RPMI7951 (cell line): ENCODE measurements around the gene ARHGAP10. TPM values are rescaled to one million over a fixed set of nuclear protein-coding genes. Genes with fewer than 3 reads are reported as not detected.
A peak's percentile ranks its signal among the peaks of the same experiment; 100 is the strongest.
"Not testable (repeated sequence)": the region's sequence is repeated elsewhere in the genome, so short reads cannot be mapped to it uniquely, and the experiment has no call there.

ENCODE experiments used
- DNase-seq: peaks from one replicate; pipeline ENCODE4 v3.0.0-alpha.2; 2012; ENCODE audit warnings: low read depth
- total RNA-seq: library from RNA; depleted of rRNA; stranded (reverse); fragments of >200 nt; shearing (Covaris generic); gene quantifications from 2 replicates; pipeline ENCODE4 v1.2.3, GENCODE V29; 2014

ARHGAP10 gene
- total RNA-seq, 1 experiment from 2014 or later = 16.9 TPM

DNA sequence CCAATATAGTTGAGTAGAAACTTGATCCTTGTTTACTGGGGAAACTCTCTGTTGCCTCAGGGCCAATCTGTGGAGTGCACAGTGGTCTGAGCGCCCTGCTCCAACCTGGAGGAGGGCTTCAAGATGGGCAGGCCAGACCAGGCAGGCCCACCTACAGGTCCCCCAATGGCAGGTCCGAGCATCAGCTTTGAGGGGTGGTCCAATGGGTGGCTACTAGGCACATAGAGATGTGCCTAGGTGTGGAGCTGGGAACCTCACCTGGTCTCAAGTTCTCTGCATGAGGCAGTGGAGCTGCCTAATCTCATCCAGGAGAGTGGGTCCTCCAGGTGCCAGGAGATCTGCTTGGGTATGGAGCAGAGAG, 252.9 kb downstream of the ARHGAP10 start:
- DNase-seq = no peak

GRCh38 chr4:147985376-147985775, 253.5 kb downstream of the ARHGAP10 start:
- DNase-seq = no peak

DNA sequence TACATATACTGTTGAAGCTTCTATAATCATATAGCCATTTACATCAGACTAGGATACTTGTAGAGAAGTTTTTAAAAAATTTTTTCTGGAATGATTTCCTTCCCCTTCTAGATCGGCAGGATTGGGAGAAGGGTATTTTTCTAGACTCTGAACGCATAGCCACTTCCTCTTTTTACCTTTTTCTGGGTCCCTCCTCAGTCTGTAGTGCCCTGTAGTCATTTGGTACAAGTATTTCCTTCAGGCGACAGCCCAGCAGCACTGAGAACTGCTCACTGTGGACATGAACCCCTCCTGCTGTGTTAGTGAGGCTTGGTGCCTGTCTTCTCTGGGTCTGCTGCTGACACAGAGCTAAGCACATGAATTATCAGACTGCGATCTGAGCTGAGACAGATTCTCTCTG, 255.4 kb downstream of the ARHGAP10 start:
- no peak for DNase-seq

GRCh38 chr4:147991543-147992283, 259.8 kb downstream of the ARHGAP10 start:
- peak; percentile 21 for DNase-seq

GRCh38 chr4:147994076-147994475, 262.2 kb downstream of the ARHGAP10 start:
- peak; percentile 40 for DNase-seq

DNA sequence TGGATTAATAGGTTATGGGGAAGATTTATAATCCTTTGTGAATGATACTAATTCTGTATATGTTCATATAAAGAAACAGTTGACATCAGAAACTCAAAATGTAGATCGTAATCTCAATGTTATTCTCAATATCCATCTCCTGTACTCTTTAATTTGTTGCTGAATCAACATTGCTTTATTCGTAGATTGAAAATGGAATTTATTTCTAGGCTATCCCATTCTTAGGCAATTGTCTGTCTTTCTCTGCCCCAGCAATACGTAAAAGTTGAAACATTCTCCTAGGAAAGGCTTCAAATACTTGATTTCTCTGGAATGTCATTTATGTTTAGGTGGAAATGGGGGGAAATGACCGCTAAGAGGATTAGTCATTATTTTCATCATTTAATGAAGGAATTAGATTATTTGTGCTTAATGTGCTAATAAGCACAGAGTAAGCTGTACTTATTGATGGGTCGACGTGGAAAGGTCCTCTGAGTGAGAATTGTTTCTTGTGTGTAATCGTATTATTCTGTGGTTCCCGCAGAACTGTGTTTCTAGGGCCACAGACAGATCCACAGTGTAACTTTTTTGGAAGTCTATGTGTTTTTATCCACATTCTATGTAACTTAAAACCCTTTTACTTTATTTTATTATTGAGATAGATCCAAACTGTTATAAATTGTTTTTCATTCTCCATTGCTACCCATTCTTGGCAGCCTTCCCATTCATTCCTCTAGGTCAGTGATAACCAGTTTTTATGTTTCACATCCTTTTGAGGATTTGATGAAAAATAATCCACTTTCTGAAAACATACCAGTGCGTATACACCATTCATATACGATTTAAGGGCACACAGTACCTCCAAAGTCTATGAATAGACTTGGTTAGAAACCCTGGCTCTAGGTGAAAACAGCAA, 262.9 kb downstream of the ARHGAP10 start:
- no peak for DNase-seq

DNA sequence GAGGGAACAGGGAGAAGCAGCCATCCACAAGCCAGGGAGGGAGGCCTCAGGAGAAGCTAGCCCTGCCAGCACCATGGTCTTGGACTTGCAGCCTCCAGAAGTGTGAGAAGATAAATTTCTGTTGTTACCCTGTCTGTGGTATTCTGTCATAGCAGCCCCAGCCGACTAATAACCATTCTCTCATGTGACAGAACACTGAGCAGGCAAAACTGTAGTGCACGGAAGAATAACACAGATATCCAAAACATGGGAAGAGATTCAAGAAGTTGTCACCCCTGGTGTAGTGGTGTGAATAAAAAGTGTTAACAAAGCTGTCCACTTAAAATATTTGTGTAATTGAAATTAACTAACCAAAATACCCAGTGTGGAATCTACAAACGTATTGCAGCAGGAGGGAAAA, 265.0 kb downstream of the ARHGAP10 start:
- DNase-seq = no peak

GRCh38 chr4:148000038-148000437, 268.1 kb downstream of the ARHGAP10 start:
- not testable (repeated sequence) for DNase-seq

DNA sequence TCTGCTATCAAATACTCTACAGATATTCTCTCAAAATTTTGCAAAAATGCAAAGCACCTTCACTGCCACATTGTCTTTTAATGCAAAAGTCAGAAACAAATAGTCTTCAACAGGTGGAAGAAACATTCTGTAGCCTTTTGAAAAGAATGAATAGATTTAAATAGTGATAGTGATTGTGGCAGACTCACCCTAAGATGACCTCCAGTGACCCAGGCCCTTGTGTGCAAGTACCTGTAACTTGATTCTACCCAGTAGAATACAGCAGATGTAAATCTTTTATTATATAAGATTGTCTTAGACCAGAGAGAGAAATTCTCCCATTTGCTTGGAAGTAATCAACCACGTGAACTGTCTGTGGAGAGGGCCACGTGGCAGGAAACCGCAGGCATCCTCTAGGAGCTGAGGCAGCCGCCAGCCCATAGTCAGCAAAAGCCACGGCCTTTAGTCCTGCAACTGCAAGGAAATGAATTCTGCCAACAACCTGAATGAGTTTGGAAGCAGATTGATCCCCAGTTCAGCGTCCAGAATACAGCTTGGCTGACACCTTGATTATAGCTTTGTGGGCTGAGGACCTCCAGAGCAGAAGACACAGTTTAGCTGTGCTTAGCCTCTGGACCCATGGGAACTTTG, 272.5 kb downstream of the ARHGAP10 start:
- DNase-seq = peak; percentile 77

GRCh38 chr4:148006001-148006400, 274.1 kb downstream of the ARHGAP10 start:
- no peak for DNase-seq

DNA sequence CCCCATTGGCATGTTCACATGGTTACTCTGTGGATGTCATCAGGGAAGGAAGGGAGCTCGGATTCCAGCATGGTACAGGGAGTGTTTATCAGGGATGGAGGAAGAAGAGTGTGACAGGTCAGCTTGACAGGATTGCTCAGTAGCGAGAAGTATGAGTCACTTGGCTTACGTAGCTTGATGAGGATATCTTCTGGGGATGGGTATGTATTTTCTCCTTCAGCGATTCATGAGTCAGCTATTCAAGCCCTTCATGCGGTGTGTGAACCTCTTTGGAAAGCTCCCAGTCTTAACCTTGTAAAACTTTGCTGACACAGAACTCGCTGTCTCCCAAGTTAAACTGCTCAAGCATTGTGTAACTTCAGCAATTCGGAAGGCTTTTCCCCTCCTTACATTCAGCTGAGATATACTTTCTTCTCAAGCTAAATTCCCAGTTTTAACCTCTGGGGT, 275.4 kb downstream of the ARHGAP10 start:
- DNase-seq = peak; percentile 95

GRCh38 chr4:148007792-148008191, 275.9 kb downstream of the ARHGAP10 start:
- DNase-seq = peak; percentile 33

GRCh38 chr4:148015058-148015457, 283.2 kb downstream of the ARHGAP10 start:
- DNase-seq = no peak

- no peak for DNase-seq
Measured at GRCh38 chr4:148015468-148015867, 283.6 kb downstream of the ARHGAP10 start.

DNA sequence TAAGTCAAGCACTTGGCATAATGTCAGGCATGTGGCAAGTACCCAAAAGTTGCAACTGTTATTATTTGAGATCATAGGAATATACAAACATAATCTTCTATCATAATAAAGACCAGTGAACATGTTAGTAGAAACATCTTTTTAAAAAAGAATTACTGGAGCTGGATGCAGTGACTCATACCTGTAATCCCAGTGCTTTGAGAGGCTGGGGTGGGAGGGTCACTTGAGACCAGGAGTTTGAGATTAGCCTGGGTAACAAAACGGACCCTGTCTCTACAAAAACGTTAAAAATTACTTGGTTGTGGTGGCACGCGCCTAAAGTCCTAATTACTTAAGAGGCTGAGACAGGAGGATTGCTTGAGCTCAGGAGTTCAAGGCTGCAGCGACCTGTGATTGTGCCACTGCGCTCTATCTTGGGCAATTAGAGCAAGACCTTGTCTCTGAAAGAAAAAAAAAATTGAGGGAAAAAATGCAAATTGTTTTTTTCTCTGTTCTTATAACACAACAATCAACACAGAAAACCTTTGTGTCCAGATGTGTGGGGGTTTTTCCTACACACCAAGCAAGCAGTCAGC, 284.3 kb downstream of the ARHGAP10 start:
- no peak for DNase-seq

DNA sequence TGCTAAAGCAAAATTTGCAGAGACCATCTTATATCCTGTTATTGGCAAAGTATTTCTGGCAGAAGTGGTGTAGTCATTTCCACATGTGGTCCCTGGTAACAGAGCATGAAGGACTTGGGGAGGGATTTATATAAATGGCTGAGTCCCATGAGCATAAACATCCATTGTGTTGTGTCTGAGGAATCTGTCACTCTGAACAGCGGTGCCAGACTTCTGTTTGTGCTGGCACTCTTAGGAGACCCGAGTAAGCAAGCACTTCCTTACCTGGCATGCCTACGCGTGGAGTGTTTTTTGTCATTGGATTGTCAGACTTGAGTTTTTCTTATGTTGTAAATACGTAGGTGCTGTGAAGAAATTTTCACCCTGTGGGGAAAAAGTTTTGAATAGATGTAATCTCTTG, 285.9 kb downstream of the ARHGAP10 start:
- no peak for DNase-seq

DNA sequence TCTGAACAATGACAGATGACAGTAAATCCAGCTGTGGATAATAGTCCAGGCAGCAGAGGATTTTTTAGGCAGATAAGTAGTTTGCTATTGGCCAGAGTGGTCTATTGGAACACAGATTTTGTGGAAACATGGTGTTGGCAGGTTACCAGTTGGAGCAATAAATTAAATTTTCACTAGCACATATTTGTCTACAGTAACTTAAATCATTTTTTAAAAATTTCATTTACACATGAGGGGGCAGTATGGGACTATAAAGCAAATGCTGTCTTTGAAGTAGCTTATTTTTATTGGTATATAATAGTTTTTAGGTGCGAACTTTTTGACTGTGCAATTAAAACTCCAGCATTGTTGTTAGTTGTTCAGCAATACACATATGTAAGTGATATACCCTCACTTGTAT, 289.8 kb downstream of the ARHGAP10 start:
- no peak for DNase-seq

- DNase-seq = no peak
Measured at GRCh38 chr4:148022975-148023374, 291.1 kb downstream of the ARHGAP10 start.

DNA sequence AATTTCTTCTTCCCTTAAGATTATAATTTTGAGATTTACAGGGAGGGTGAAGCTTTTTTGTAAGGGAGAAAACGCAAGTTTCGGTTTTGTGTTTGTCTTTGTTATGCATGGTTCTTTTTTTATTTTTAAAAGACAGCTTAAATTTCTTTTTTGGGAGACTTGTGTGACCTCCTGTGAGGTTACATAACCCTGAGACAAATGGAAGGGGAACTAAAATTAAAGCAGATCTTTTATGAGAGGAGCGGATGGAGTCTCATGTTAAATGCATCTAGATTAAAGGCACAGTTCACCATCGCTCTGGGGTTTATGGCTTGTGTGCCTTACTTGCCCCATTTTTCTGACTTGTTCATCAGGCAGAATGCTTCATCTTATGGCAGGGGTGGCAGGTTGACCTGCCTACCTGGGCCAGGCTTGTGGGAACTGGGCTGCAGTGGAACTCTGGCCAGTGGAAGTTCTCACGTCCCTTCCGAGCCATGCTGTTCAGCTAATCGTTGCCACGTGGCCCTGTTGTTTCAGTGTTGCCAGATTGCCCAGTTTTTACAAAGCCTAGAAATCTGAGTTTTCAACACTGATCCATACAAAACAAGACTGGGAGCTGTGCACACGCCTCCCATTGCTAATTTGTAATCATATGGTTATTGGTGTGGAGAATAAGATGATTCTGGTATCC, 291.8 kb downstream of the ARHGAP10 start:
- DNase-seq = no peak

DNA sequence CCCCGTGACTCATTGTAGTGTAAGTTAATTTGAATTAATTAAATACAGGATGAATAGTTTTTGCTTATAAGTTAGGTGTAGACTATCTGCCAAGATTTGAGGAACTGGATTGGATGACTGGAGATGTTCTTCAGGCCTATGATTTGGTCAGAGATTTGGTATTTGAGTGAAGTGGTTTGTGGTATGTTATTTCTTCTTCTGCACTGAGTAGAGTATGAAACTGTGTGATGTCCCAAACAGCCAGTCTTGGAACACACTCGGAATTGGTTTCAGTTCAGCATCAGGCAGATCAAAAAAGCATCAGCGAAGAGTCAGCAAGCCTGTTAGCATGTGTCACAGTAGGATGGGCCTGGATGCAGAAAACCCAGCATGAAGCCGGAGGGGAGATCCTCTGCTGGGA, 294.1 kb downstream of the ARHGAP10 start:
- DNase-seq = peak; percentile 64

DNA sequence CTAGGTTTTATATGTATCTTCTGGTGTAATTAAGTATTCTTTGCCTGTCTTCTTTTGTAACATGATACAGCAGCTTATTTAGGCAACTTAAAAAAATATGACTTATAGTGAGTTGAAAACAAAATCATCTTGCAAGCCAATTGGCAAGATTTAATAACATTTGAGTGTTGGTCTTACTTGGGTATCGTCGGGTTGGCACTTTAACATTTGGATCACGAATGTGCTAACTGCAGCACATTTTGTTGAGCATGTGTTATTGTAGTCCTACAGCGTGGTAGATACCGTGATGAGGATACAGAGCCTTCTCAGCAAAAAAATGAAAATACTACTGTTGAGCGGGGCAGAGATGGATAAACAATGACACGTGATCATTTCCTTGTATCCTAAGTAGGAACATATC, 295.3 kb downstream of the ARHGAP10 start:
- no peak for DNase-seq

DNA sequence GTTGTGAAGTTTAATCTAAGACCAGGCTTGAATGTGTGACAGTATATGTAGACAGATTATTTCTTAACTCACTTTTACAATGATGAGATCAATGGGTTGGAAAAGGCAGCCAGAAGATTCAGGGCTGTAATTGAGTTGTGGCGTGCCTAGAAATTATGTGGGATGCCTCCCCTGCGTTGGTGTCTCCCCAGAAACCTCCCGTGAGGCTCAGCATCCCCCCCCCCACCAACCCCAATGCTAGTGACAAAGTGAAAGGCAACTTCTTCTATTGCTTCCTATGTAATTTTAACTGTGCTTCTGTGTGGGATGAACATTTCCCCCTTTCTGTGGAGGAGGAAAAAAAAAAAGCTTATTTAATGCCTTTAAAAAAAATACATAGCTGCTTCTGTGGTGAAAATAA, 297.9 kb downstream of the ARHGAP10 start:
- no peak for DNase-seq
